ENCODE results near the gene ZNF148. TPM values are rescaled to one million over a fixed set of nuclear protein-coding genes. Genes with fewer than 3 reads are reported as not detected.

The ZNF148 gene
- total RNA-seq (2022; extraction: Qiagen RNA extraction), result 6.5 to 10.3 TPM (median 8.3 TPM) in 5 replicates

GRCh38 chr3:125374996-125375941 is at the start of gene ZNF148:
TSS of gene ZNF148 (minus strand) at chr3:125375325. CDS start at chr3:125313640, 61,685 bp downstream.

DNA sequence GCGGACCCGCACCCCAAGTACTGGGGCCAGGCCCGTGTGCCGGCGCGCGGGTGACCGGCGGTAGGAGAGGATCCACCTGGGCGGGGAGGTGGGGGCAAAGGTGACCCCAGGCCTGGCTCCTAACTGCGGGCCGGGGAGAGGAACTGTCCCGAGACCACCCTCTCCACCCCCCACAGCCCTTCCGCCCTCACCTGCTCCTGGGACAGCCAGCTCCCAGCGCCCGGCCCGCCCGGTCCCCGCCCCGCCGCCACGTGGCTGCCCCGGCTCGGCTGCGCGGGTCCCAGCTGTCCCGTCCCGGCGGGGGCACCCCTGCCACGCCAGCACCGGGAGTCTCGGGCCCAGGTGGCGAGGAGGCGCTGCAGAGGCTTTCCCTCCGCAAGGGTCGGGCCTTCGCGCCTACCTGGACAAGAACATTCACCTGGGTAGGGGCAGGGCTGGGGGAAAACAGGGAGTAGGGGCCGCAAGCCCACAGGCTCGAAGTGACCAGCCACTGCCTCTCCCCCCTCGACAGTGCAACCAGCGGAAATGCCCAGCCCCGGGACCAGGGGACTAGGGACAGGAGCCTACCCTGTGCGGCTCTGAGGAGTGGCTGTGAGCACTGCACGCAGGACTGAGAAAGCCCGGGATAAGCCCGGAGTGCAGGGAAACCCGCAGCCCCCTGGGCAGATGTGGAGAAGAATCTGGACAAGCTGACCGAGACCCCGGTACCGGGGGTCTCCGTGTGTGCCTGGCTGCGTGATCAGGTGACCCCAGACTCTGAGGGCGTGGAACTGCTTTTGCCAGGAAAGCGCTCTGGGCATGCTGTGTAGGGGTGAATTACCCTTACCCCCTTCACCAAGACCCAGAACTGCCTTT is 162.4 kb downstream of the ZNF148 start, which contains the start of gene SLC12A8:
Gene SLC12A8 (minus strand): TSS at position 240 of the 855 bp plus-strand sequence. CDS start 1,399 bp downstream, outside the sequence.

Other genes starting within 250 kb of the ZNF148 start
- 1.3 to 2.3 TPM (median 1.6 TPM) in 5 replicates for gene SLC12A8, start 162.6 kb downstream of the ZNF148 start, total RNA-seq (2022; extraction: Qiagen RNA extraction)
- 19.5 to 29.0 TPM (median 21.1 TPM) in 5 replicates for gene SNX4, start 144.9 kb upstream of the ZNF148 start, total RNA-seq (2022; extraction: Qiagen RNA extraction)
- gene OSBPL11, start 220.2 kb upstream of the ZNF148 start, total RNA-seq (2022; extraction: Qiagen RNA extraction), result 6.0 to 8.7 TPM (median 7.3 TPM) in 5 replicates